BLaER1 (cell line): Measurements from ENCODE around the gene KCTD21.

Experiments
- H3K27ac ChIP-seq: shearing (Covaris generic); formaldehyde crosslinking; 2 replicates; pipeline ENCODE4 v1.8.1; 2022
- H3K27me3 ChIP-seq: shearing (Covaris generic); formaldehyde crosslinking; 2 replicates; pipeline ENCODE4 v1.8.1; 2022
- H3K36me3 ChIP-seq: shearing (Covaris generic); formaldehyde crosslinking; 2 replicates; pipeline ENCODE4 v1.8.1; 2022
- H3K4me1 ChIP-seq: shearing (Covaris generic); formaldehyde crosslinking; 2 replicates; pipeline ENCODE4 v1.8.1; 2022
- H3K4me2 ChIP-seq: shearing (Covaris generic); formaldehyde crosslinking; 2 replicates; pipeline ENCODE4 v1.8.1; 2022
- H3K4me3 ChIP-seq: shearing (Covaris generic); formaldehyde crosslinking; 2 replicates; pipeline ENCODE4 v1.8.1; 2022
- H3K9ac ChIP-seq: shearing (Covaris generic); formaldehyde crosslinking; 2 replicates; pipeline ENCODE4 v1.8.1; 2022
- H3K9me3 ChIP-seq: shearing (Covaris generic); formaldehyde crosslinking; 2 replicates; pipeline ENCODE4 v1.8.1; 2022
- H4K20me1 ChIP-seq: shearing (Covaris generic); formaldehyde crosslinking; 2 replicates; pipeline ENCODE4 v1.8.1; 2022
- Cebpa-rat ChIP-seq: shearing (Covaris generic); IDR thresholded peaks from 2 replicates; pipeline ENCODE4 v1.8.1; 2022

The KCTD21 gene

DNA sequence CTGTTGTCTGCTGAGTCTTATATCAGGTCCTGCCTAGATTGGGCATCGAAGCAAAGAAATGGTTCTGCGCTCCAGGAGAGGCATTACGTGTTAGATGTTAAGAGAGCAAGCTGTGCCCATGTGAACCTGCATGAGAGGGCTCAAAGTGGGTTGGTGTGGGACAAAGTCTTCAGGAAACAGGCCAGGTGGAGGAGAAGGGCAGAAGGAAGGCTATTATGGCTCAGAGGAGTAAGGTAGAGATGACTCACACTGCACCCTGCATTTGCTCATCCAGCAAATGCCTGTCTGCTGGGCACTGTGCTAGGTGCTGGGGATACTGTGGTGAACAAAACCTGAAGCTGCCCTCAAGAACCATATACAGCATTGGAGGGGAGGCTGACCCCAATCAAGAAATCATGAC is 6.1 kb upstream of the KCTD21 start:
- Histone ChIP-seq H4K20me1 (no peaks in the 10 kb centered on the region), H3K4me1 (peaks cover 55% of the 10 kb centered on the region), H3K4me3 (no peak overlapping the region), H3K4me2 (no peak overlapping the region), H3K9me3 (no peaks in the 10 kb centered on the region), H3K36me3 (peaks cover 17% of the 10 kb centered on the region; the same call in 1 of the 2 replicates), H3K27ac (no peak overlapping the region), H3K9ac (no peak overlapping the region), H3K27me3 (no peaks in the 10 kb centered on the region)
- no peak for TF ChIP-seq Cebpa-rat

DNA sequence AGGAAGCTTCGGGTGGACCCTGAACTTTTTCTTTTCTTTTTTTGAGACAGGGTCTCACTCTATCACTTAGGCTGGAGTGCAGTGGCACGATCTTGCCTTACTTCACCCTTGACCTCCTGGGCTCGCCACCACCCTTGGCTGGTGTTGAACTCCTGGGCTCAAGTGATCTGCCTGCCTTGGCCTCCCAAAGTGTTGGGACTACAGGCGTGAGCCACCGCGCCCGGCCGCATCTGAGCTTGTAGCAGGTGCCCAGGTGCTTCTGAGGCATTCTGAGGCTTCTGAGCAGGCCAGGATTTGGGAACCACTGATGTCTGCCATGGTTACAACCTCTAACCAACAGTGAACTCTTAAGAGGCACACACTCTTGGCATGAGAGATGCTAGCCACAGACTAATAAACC is 5.4 kb upstream of the KCTD21 start:
- no peaks in the 10 kb centered on the region for H3K9me3 ChIP-seq
- no peak overlapping the region for H3K27ac ChIP-seq
- no peak for TF ChIP-seq Cebpa-rat
- H3K36me3 ChIP-seq, result peaks cover 17% of the 10 kb centered on the region; the same call in 1 of the 2 replicates
- peak overlapping the region; percentile 22 for H3K4me2 ChIP-seq
- peaks cover 61% of the 10 kb centered on the region for H3K4me1 ChIP-seq
- no peak overlapping the region for H3K9ac ChIP-seq
- H4K20me1 ChIP-seq, result no peaks in the 10 kb centered on the region
- H3K4me3 ChIP-seq, result no peak overlapping the region
- H3K27me3 ChIP-seq, result no peaks in the 10 kb centered on the region

DNA sequence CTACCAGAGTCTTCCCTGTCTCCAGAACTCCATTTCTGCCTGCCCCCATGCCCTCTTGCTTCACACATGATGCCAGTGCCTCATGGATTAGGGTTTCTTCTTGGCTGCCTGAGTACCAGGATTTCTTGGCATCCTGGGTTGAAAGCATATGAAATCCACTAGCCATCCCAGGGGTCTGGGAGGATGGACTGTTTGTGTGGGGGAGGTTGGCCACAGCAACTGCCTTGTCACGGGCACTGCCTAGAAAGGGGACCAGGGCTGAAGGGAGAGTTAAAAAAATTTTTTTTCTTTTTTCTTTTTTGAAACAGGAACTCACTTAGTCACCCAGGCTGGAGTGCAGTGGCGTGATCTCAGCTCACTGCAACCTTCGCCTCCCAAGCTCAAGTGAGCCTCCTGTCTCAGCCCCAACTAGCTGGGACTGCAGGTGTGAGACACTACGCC is 4.5 kb upstream of the KCTD21 start:
- H3K4me2 ChIP-seq, result no peak overlapping the region; the same call in 1 of the 2 replicates
- H3K9ac ChIP-seq, result no peak overlapping the region
- peaks cover 12% of the 10 kb centered on the region; the same call in 1 of the 2 replicates for H3K36me3 ChIP-seq
- no peaks in the 10 kb centered on the region for H4K20me1 ChIP-seq
- H3K27me3 ChIP-seq, result no peaks in the 10 kb centered on the region
- H3K9me3 ChIP-seq, result no peaks in the 10 kb centered on the region
- H3K4me1 ChIP-seq, result peaks cover 61% of the 10 kb centered on the region
- no peak overlapping the region for H3K27ac ChIP-seq
- TF ChIP-seq Cebpa-rat, result no peak
- no peak overlapping the region for H3K4me3 ChIP-seq

DNA sequence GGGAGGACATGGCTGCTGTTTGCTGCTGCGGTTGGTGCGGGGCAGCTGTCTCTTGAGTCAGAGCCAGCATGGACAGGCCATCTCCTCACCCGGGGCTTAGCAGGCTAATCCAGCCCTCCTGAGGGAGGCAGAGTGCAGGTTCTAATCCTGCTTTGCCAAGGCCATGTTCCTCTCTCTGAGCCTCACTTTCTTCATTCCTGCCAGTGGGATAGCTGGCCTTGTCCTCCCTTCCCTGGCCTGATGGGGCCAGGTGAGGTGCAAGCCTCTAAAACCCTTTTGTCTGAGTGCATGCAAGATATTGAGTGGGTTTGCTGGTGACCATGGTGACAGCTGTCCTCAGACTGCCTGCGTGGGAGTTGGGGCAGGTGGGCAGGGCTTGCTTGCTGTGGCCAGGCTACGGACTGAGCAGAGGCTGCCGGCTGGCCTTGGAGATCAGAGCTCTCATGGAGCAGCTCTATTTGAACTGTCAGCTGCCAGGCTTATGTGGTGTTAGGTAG is 3.8 kb upstream of the KCTD21 start:
- H3K9ac ChIP-seq, result no peak overlapping the region

DNA sequence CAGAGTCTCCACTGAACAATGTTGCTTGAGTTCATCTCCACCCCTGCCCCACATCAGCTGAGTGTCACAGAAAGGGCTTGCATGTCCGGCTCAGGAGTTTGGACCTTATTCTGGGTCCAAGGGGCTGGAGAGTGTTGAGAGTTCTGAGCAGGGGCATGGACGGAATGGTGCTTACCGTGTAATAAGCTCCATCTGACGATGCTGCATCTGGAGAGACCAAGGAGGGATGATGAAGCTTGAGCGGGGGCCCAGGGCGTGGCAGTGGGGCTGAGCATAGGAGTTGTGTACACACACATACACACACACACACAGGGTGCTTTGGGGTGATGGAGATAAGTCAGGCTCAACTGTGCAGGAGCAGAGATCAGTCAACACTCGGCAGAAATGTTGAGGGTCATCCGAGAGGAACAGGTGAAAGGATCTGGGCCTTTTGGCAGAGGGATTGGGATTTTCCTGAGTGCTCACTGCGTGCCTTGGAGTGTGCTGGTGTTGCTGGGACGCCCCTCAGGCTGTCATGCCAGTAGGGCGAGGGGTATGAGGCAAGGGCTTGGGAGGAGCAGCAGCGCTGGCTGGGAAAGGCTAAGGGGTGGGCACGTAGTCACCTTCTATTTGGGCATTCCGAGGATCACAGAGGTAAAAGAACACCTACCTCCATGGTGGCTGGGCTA is 2.6 kb upstream of the KCTD21 start:
- no peaks in the 10 kb centered on the region for H3K36me3 ChIP-seq
- H3K4me2 ChIP-seq, result peak overlapping the region; percentile 93; the same call in 1 of the 2 replicates
- no peaks in the 10 kb centered on the region for H4K20me1 ChIP-seq
- TF ChIP-seq Cebpa-rat, result no peak
- H3K4me3 ChIP-seq, result no peak overlapping the region
- H3K9me3 ChIP-seq, result no peaks in the 10 kb centered on the region
- H3K9ac ChIP-seq, result peak overlapping the region; percentile 6; the same call in 1 of the 2 replicates
- no peaks in the 10 kb centered on the region for H3K27me3 ChIP-seq
- peaks cover 71% of the 10 kb centered on the region for H3K4me1 ChIP-seq
- no peak overlapping the region for H3K27ac ChIP-seq

More for the DNA sequence above, 3.8 kb upstream of the KCTD21 start:
- H3K27ac ChIP-seq, result no peak overlapping the region
- H3K27me3 ChIP-seq, result no peaks in the 10 kb centered on the region
- peak overlapping the region; percentile 22 for H3K4me2 ChIP-seq
- no peak overlapping the region for H3K4me3 ChIP-seq
- H3K36me3 ChIP-seq, result peaks cover 6% of the 10 kb centered on the region; the same call in 1 of the 2 replicates
- no peaks in the 10 kb centered on the region for H4K20me1 ChIP-seq
- peaks cover 68% of the 10 kb centered on the region for H3K4me1 ChIP-seq
- no peaks in the 10 kb centered on the region for H3K9me3 ChIP-seq
- no peak for TF ChIP-seq Cebpa-rat

DNA sequence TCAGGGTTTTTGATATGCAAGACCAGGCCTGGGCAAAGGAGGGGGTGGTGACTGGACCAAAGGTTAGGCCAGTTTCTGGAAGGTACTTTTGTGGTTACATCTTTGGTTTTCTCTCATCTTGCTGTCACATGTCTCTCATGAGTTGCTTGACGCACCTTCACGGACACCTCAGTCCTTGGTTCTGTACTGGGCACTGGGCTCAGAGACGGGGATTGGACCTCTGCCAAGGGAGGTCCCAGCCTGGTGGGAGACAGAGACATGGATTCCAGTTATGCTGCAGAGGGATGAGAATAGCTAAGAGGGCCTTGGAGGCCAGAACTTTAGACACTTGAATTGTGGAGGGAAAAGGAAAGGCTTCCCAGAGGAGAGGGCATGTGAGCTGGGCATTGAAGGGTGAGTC is 1.9 kb upstream of the KCTD21 start:
- H3K27me3 ChIP-seq, result no peaks in the 10 kb centered on the region
- H3K9ac ChIP-seq, result no peak overlapping the region; the same call in 1 of the 2 replicates
- no peak overlapping the region for H3K4me3 ChIP-seq
- no peak for TF ChIP-seq Cebpa-rat
- H4K20me1 ChIP-seq, result no peaks in the 10 kb centered on the region
- H3K9me3 ChIP-seq, result no peaks in the 10 kb centered on the region
- H3K4me1 ChIP-seq, result peaks cover 66% of the 10 kb centered on the region
- H3K36me3 ChIP-seq, result no peaks in the 10 kb centered on the region
- H3K27ac ChIP-seq, result no peak overlapping the region
- H3K4me2 ChIP-seq, result peak overlapping the region; percentile 93

DNA sequence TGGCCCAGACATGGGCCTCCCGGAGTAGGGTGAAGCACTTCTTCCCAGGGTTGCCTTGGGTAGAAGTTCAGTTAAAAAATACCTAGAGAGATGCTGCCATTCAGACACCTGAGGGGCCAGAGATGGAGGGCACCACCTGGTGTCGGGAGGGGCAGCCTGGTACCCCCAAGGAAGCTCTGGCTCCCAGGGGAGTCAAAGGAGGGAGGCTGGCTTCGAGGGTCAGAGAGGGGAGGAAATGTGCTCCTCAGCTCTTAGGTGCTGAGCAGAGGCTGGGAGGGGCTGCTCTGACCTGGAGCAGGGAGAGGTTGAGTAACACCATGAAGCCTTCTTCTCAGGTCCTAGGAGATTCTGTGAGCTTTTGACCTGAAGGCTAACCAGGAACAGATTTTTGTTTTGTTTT is 1.4 kb upstream of the KCTD21 start:
- Histone ChIP-seq H4K20me1 (no peaks in the 10 kb centered on the region), H3K4me1 (peaks cover 61% of the 10 kb centered on the region), H3K27ac (peak overlapping the region; percentile 36; the same call in 1 of the 2 replicates), H3K9ac (peak overlapping the region; percentile 84; the same call in 1 of the 2 replicates), H3K4me3 (peak overlapping the region; percentile 92), H3K9me3 (no peaks in the 10 kb centered on the region), H3K4me2 (peak overlapping the region; percentile 93), H3K36me3 (no peaks in the 10 kb centered on the region), H3K27me3 (no peaks in the 10 kb centered on the region)
- no peak for TF ChIP-seq Cebpa-rat

DNA sequence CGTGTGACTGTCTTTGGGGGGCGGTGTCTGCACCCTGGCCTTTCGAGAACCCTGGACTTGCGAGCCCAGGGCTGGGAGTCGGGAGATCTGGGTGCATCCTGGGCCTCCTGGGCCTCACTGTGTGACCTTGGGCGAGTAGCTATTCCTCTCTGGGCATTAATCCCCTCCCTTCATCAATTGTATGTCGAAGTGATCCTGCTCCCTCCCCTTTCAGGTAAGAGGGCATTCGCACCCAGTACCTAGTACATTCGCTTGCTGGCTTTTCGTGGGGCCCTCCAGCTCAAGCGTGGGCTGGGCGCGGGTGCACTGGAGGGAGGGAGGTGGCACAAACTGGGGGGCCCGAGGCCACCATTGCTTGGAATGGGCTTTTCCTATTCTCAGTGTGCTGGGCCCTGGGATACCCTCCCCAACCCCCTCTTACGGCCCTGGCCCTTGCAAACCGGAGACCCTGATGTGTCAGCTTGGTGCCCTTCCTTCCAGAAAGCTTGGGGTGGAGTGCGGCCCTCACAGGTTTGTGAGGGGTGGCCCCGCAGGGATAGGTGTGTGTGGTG is 823 bp upstream of the KCTD21 start:
- Histone ChIP-seq H4K20me1 (no peaks in the 10 kb centered on the region), H3K9ac (peak overlapping the region; percentile 84), H3K4me2 (peak overlapping the region; percentile 93), H3K4me3 (peak overlapping the region; percentile 92), H3K27me3 (no peaks in the 10 kb centered on the region), H3K9me3 (no peaks in the 10 kb centered on the region), H3K27ac (peak overlapping the region; percentile 80; the same call in 1 of the 2 replicates), H3K36me3 (no peaks in the 10 kb centered on the region), H3K4me1 (peaks cover 60% of the 10 kb centered on the region)
- no peak for TF ChIP-seq Cebpa-rat

DNA sequence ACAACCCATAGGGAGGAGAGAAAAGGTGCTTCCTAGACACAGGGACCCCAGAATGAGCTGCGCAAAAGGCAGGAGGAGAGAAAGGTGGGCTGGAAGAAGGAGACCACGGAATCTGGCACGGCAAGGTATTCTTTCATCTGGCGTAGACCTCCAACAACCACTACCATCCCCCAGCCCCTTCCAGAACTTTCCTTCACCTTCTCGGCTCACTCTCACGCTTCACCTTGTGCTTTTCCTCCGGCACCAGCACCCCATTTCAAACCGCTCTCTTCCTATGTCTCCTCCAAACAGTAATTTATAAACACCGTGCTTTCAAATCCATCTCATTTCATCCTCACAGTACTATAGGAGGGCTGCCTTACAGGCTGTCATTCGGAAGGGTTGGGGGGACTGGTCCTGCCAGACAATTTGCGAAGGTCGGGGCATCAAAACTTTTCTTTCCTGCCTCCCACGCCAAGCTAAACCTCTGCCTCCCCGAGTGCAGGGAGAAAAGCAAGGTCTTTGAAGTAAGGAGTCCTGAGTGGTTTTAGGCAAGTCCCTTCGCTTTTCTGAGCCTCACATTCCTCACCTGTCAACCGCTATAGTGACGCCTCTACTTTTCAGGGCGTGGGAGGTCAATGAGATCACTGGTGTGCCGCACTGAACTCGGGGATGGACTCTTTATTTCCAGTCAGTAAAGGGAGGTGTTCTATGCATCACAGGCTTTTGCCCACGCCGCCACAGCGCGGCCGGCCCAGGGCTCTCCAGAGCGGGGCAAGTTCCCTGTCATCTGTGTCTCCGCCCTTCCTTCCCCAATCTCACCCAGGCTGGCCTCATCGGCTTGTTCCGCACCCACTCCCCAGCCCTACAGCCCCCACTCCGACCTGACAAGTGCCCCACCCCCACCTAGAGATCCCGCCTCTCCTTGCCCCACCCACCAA is 800 bp downstream of the KCTD21 start:
- no peaks in the 10 kb centered on the region for H3K9me3 ChIP-seq
- H3K4me1 ChIP-seq, result peaks cover 46% of the 10 kb centered on the region
- no peak overlapping the region for H3K27ac ChIP-seq
- H3K9ac ChIP-seq, result peak overlapping the region; percentile 84
- H4K20me1 ChIP-seq, result no peaks in the 10 kb centered on the region
- TF ChIP-seq Cebpa-rat, result no peak
- peak overlapping the region; percentile 92 for H3K4me3 ChIP-seq
- H3K27me3 ChIP-seq, result no peaks in the 10 kb centered on the region
- H3K36me3 ChIP-seq, result no peaks in the 10 kb centered on the region
- peak overlapping the region; percentile 93 for H3K4me2 ChIP-seq
